Stimulated activated CD8-positive, alpha-beta memory T cell treated with anti-CD3 and anti-CD28 coated beads, Interleukin-15, amount 100 ng/mL, for 1 hour (primary cell): Measurements from ENCODE around the gene PRMT3.
"Not testable (repeated sequence)": the region's sequence is repeated elsewhere in the genome, so short reads cannot be mapped to it uniquely, and the experiment has no call there.

ENCODE experiments used
- DNase-seq: peaks from one replicate; pipeline ENCODE4 v3.0.0-alpha.2; 2020; ENCODE audit warnings: low read depth

Gene PRMT3

GRCh38 chr11:20457934-20458680 lies 70.6 kb downstream of the PRMT3 start:
- DNase-seq = no peak

DNA sequence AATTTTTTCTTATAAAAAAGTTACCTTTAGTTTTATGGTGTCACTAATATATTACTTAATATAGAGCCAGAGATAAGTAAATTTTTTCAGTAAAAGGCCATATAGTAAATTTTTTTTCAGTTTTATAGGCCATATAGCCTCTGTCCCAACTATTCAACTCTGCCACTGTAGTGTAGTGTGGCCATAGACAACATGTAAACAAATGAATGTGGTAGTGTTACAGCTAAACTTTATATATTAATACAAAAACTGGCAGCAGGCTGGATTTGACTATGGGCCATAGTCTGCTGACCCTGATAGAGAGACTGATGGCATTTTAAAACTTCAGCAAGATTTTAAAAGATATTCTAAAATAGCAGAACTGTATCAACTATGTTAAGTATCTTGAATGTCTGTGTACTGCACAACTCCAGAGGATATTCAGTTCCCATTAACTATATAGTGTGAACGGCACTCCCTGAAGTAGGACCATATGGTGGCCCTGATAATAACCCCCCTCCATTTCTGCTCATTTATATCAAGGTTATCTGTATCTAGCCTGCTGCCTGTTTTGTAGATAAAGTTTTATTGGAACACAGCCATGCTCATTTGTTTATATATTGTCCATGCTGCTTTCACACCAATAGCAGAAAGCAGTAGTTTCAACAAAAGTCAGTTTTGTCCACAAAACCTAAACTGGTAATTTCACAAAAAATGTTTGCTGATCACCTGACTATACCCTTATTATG lies 71.6 kb downstream of the PRMT3 start:
- no peak for DNase-seq

- DNase-seq = no peak
Observed at GRCh38 chr11:20459865-20460264, 72.3 kb downstream of the PRMT3 start.

GRCh38 chr11:20464518-20464917 lies 77.0 kb downstream of the PRMT3 start:
- no peak for DNase-seq

DNA sequence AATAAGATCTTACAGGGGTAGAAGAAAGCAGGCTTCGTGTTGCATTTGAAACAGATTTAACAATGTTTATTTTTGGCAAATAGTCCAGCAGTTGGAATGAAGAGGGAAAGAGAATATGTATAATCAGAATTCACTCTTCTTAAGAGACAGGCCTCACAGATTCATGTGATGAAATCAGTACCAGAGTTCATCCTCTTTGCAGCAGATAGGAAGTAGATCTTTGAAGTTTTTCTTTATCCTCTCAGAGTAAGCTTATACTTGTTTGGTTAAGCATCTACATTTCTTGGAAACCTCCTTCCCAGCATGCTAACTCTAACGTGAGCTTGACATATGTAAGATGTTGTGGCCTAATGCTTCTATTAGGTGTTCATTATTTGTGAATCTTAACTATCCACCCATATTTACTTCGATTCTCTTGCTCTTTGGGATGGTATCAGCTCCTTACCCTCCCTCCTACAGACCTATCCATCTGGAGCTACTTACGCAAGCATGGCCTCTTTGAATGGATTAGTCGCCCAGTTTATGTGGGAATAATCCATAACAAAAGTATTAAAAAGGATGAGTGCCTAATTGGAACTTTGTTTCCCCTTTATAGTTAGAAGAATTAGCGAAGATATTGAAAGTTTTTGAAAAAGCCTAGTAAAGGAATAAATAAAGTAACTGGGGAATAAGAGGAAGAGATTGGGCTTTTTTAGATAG lies 80.1 kb downstream of the PRMT3 start:
- no peak for DNase-seq

- DNase-seq = no peak
Observed at GRCh38 chr11:20470348-20470747, 82.8 kb downstream of the PRMT3 start.

DNA sequence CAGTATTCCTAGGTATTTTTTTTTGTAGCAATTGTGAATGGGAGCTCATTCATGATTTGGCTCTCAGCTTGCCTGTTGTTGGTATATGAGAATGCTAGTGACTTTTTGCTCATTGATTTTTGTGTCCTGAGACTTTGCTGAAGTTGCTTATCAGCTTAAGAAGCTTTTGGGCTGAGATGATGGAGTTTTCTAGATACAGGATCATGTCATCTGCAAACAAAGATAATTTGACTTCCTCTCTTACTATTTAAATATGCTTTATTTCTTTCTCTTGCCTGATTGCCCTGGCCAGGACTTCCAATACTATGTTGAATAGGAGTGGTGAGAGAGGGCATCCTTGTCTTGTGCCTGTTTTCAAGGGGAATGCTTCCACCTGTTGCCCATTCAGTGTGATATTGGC lies 84.4 kb downstream of the PRMT3 start:
- not testable (repeated sequence) for DNase-seq

- DNase-seq = no peak
Observed at GRCh38 chr11:20474176-20474881, 86.8 kb downstream of the PRMT3 start.

DNA sequence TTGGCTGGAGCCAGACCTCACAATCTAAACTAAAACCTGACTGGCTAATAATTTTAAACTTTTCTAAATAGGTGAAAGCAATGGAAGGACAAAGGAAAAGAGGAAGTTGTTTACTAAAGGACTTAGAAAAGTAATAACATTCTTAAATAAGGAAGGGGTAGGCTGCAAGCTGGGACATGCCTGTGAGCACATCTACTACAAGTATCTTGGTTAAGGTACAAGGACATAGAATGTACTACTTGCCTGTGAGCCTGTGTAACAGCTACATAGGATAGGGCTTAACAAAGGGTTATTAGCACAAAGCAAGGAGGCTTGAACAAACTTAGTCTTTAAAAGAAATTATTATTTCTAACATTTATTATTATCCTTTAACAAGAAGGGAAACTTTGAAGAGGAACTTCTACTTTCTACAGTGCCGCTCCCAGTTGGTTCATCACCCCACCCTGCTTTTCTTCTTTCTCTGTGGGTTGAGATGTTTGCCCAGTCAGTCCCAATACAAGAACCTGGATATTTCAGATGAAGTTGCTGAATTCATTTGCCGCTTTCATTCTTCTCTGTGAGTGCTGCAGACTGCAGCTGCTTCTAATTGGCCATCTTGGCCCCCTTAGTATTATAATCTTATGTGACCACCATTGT lies 87.5 kb downstream of the PRMT3 start:
- no peak for DNase-seq

GRCh38 chr11:20477418-20478090 lies 90.0 kb downstream of the PRMT3 start:
- no peak for DNase-seq

DNA sequence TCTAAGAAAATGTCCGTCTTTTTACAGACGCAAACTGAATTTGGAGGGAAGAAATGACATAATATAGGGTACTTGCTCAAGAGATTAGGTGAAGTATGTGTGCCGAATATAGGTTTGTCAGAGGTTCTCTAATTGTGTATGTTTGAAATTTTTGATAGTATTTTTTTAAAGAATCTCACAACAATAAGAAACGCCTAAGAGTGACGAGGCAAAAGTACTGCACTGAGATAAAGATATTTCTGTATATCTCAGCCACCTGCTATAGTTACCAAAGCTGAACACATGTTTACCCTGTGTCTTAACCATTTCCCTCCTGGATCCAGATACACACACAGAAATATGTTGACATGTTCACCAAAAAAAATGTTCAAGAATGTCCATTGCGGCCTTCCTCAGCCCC lies 92.0 kb downstream of the PRMT3 start:
- no peak for DNase-seq

- no peak for DNase-seq
Observed at GRCh38 chr11:20483931-20484330, 96.4 kb downstream of the PRMT3 start.

DNA sequence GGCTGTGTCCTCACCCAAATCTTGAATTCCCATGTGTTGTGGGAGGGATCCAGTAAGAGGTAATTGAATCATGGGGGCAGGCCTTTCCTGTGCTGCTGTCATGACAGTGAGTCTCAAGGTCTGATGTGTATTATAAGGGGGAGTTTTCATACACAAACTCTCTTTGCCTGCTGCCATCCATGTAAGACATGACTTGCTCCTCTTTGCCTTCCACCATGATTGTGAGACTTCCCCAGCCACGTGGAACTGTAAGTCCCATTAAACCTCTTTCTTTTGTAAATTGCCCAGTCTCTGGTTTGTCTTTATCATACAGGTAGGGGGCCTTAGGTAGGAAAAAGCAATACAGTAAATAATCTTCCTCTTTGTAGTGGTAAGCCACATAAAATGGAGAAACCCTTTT lies 96.9 kb downstream of the PRMT3 start:
- DNase-seq = not testable (repeated sequence)

GRCh38 chr11:20488352-20488751 lies 100.8 kb downstream of the PRMT3 start:
- DNase-seq = no peak

DNA sequence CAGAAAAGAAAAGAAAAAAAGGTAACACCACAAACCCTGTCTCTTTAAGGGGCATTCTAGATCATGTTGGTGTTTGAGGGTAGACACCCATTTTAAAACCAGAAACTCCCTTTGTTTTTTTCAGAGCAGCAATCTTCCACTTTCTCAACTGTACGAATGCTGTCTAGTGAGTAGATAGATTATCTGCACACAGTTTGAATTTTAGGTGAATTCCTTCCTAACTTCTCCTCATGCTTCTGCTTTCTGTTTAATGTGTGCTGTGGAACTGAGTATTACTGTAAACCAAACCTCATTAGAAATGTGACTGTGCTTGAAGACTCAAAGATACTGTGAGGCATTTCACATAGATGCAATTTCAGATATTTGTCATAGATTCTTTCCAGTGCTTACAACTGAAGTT lies 102.4 kb downstream of the PRMT3 start:
- no peak for DNase-seq

GRCh38 chr11:20493340-20493739 lies 105.8 kb downstream of the PRMT3 start:
- DNase-seq = no peak

- DNase-seq = no peak
Observed at GRCh38 chr11:20497124-20497792, 109.7 kb downstream of the PRMT3 start.

DNA sequence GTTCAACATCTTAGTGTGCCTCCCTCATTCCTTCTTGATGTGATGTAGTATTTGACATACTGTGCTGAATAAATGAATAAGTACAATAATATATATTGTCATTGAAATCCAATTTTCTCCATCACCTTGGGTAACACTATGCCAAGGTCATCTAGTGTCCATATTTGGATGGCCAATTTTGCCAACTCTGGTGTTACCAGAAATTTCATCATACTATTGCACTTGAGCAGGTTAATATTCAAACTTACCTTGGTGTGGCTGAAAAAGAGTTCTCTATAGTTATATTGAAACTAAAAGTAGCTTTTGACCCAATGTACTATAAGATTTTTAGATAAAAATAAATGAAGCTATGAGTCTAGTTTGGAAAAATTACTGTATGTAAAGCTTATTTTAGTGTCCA lies 113.7 kb downstream of the PRMT3 start:
- DNase-seq = no peak

- DNase-seq = no peak
Observed at GRCh38 chr11:20501971-20502370, 114.5 kb downstream of the PRMT3 start.

- DNase-seq = no peak
Observed at GRCh38 chr11:20511982-20512381, 124.5 kb downstream of the PRMT3 start.

DNA sequence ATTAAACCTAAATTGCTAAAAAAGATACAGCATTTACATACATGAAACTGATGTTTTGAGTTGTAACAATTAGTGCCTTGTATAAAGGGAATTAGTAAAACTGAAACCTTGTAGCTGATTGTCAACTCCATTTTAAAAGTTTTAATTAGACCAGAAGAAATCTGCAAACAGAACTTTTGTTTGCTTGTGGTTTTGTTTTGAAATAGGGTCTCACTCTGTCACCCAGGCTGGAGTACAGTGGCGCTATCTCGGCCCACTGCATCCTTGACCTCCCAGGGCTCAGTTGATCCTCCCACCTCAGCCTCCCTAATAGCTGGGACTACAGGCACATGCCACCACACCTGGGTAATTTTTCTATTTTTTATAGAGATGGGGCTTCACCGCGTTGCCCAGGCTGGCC lies 125.4 kb downstream of the PRMT3 start:
- no peak for DNase-seq
